ENCODE measurements around the gene APC.

Gene APC

GRCh38 chr5:112720576-112720975, 17.1 kb upstream of the APC start:
- no peak for TF ChIP-seq Cebpa-rat (IDR thresholded peaks at IDR 0.05)
- H3K27me3 ChIP-seq: no peaks in the 10 kb centered on the region
- no peak overlapping the region for H3K9ac ChIP-seq
- H3K27ac ChIP-seq: no peak overlapping the region
- H4K20me1 ChIP-seq: peaks cover 0 to 97% (median 14%) of the 10 kb centered on the region in 11 experiments; a peak in 11 of 22 replicates
- H3K4me1 ChIP-seq: peaks cover 0 to 19% (median 14%) of the 10 kb centered on the region in 10 experiments; a peak in 15 of 20 replicates
- H3K9me3 ChIP-seq (replicated peaks in 1 of 11): peaks cover 0 to 47% (median 36%) of the 10 kb centered on the region in 11 experiments; a peak in 19 of 22 replicates
- no peak overlapping the region for H3K4me3 ChIP-seq
- H3K36me3 ChIP-seq: peaks cover 0 to 35% (median 23%) of the 10 kb centered on the region in 11 experiments; a peak in 15 of 22 replicates
- H3K4me2 ChIP-seq: no peak overlapping the region

GRCh38 chr5:112724901-112725300, 12.8 kb upstream of the APC start:
- no peak overlapping the region for H3K27ac ChIP-seq
- H3K4me1 ChIP-seq: peaks cover 0 to 19% (median 14%) of the 10 kb centered on the region in 10 experiments; a peak in 15 of 20 replicates
- no peaks in the 10 kb centered on the region for H3K27me3 ChIP-seq
- H3K36me3 ChIP-seq: peaks cover 0 to 29% (median 16%) of the 10 kb centered on the region in 11 experiments; a peak in 16 of 22 replicates
- H3K4me3 ChIP-seq: no peak overlapping the region
- H3K9ac ChIP-seq: no peak overlapping the region
- no peak for TF ChIP-seq Cebpa-rat (IDR thresholded peaks at IDR 0.05)
- H3K9me3 ChIP-seq (replicated peaks in 1 of 11): peaks cover 7 to 32% (median 20%) of the 10 kb centered on the region in 11 experiments; a peak in 21 of 22 replicates
- peaks cover 0 to 99% (median 14%) of the 10 kb centered on the region in 11 experiments; a peak in 12 of 22 replicates for H4K20me1 ChIP-seq
- H3K4me2 ChIP-seq: no peak overlapping the region

- H3K4me3 ChIP-seq: no peak overlapping the region
- no peak overlapping the region for H3K4me2 ChIP-seq
- H4K20me1 ChIP-seq: peaks cover 0 to 96% (median 0%) of the 10 kb centered on the region in 11 experiments; a peak in 10 of 22 replicates
- H3K27me3 ChIP-seq: no peaks in the 10 kb centered on the region
- H3K36me3 ChIP-seq: peaks cover 0 to 28% (median 16%) of the 10 kb centered on the region in 11 experiments; a peak in 16 of 22 replicates
- no peak overlapping the region for H3K27ac ChIP-seq
- no peak for TF ChIP-seq Cebpa-rat (IDR thresholded peaks at IDR 0.05)
- H3K9me3 ChIP-seq (replicated peaks in 1 of 11): peaks cover 7 to 20% (median 19%) of the 10 kb centered on the region in 11 experiments; a peak in 21 of 22 replicates
- H3K9ac ChIP-seq: no peak overlapping the region
- peaks cover 0 to 2% (median under 1%) of the 10 kb centered on the region in 10 experiments; a peak in 5 of 20 replicates for H3K4me1 ChIP-seq
These were observed 8.1 kb upstream of the APC start for GRCh38 chr5:112729630-112730029.

- no peaks in the 10 kb centered on the region for H3K9me3 ChIP-seq (replicated peaks in 1 of 11)
- H4K20me1 ChIP-seq: peaks cover 0 to 92% (median 4%) of the 10 kb centered on the region in 11 experiments; a peak in 7 of 22 replicates
- no peak overlapping the region for H3K9ac ChIP-seq
- H3K36me3 ChIP-seq: peaks cover 0 to 9% (median 0%) of the 10 kb centered on the region in 11 experiments; a peak in 3 of 22 replicates
- TF ChIP-seq Cebpa-rat (IDR thresholded peaks at IDR 0.05): no peak
- peaks cover 9 to 25% (median 15%) of the 10 kb centered on the region in 10 experiments for H3K4me1 ChIP-seq
- no peak overlapping the region for H3K4me3 ChIP-seq
- H3K27me3 ChIP-seq: no peaks in the 10 kb centered on the region
- H3K27ac ChIP-seq: no peak overlapping the region
- H3K4me2 ChIP-seq: no peak overlapping the region
These were observed 5.6 kb upstream of the APC start for GRCh38 chr5:112732131-112732530.

GRCh38 chr5:112733586-112733985, 4.1 kb upstream of the APC start:
- H3K36me3 ChIP-seq: peaks cover 0 to 9% (median 0%) of the 10 kb centered on the region in 11 experiments; a peak in 3 of 22 replicates
- no peak for TF ChIP-seq Cebpa-rat (IDR thresholded peaks at IDR 0.05)
- H3K4me1 ChIP-seq: peaks cover 17 to 39% (median 28%) of the 10 kb centered on the region in 10 experiments
- no peak overlapping the region for H3K27ac ChIP-seq
- no peaks in the 10 kb centered on the region for H3K27me3 ChIP-seq
- no peak overlapping the region for H3K9ac ChIP-seq
- H3K9me3 ChIP-seq (replicated peaks in 1 of 11): no peaks in the 10 kb centered on the region
- H3K4me2 ChIP-seq: no peak overlapping the region
- no peak overlapping the region for H3K4me3 ChIP-seq
- H4K20me1 ChIP-seq: peaks cover 0 to 82% (median 4%) of the 10 kb centered on the region in 11 experiments; a peak in 7 of 22 replicates

- Histone ChIP-seq H3K27ac (no peak overlapping the region), H3K4me2 (peak overlapping the region in 3 of 11 experiments; percentile 34 to 45 (median 45); a peak in 3 of 22 replicates), H3K9me3 (replicated peaks in 1 of 11) (no peaks in the 10 kb centered on the region), H3K4me1 (peaks cover 23 to 48% (median 31%) of the 10 kb centered on the region in 10 experiments), H3K4me3 (no peak overlapping the region), H3K9ac (no peak overlapping the region), H3K27me3 (no peaks in the 10 kb centered on the region), H3K36me3 (peaks cover 0 to 9% (median 0%) of the 10 kb centered on the region in 11 experiments; a peak in 3 of 22 replicates), H4K20me1 (peaks cover 0 to 81% (median 4%) of the 10 kb centered on the region in 11 experiments; a peak in 7 of 22 replicates)
- no peak for TF ChIP-seq Cebpa-rat (IDR thresholded peaks at IDR 0.05)
These were observed 3.1 kb upstream of the APC start for GRCh38 chr5:112734597-112734996.

GRCh38 chr5:112735702-112736101, 2.0 kb upstream of the APC start:
- Histone ChIP-seq H3K27me3 (no peaks in the 10 kb centered on the region), H3K36me3 (peaks cover 0 to 12% (median 3%) of the 10 kb centered on the region in 11 experiments; a peak in 4 of 22 replicates), H3K9me3 (replicated peaks in 1 of 11) (no peaks in the 10 kb centered on the region), H3K27ac (no peak overlapping the region), H3K4me2 (0 out of 22 replicates have a peak overlapping the region, but pooled peaks of 1 of the 11 experiments have one; percentile 96), H3K9ac (no peak overlapping the region), H3K4me1 (peaks cover 23 to 48% (median 31%) of the 10 kb centered on the region in 10 experiments), H4K20me1 (peaks cover 0 to 74% (median 4%) of the 10 kb centered on the region in 11 experiments; a peak in 7 of 22 replicates), H3K4me3 (no peak overlapping the region)
- TF ChIP-seq Cebpa-rat (IDR thresholded peaks at IDR 0.05): no peak

- Histone ChIP-seq H3K27ac (peak overlapping the region in 10 of 11 experiments; percentile 63 to 79 (median 68); a peak in 21 of 22 replicates), H3K4me1 (peaks cover 23 to 48% (median 31%) of the 10 kb centered on the region in 10 experiments), H4K20me1 (peaks cover 0 to 74% (median 4%) of the 10 kb centered on the region in 11 experiments; a peak in 7 of 22 replicates), H3K9ac (peak overlapping the region; percentile 66 to 81 (median 77)), H3K27me3 (no peaks in the 10 kb centered on the region), H3K9me3 (replicated peaks in 1 of 11) (0 out of 22 replicates have a peak, but pooled peaks cover 0 to under 1% (median 0%) of the 10 kb centered on the region in 11 experiments), H3K4me2 (peak overlapping the region; percentile 82 to 97 (median 92)), H3K36me3 (peaks cover 0 to 10% (median 3%) of the 10 kb centered on the region in 11 experiments; a peak in 6 of 22 replicates), H3K4me3 (peak overlapping the region; percentile 57 to 75 (median 67))
- no peak for TF ChIP-seq Cebpa-rat (IDR thresholded peaks at IDR 0.05)
These were observed 619 bp upstream of the APC start for GRCh38 chr5:112737070-112737462.

- no peak for TF ChIP-seq Cebpa-rat (IDR thresholded peaks at IDR 0.05)
- Histone ChIP-seq H4K20me1 (peaks cover 0 to 73% (median 4%) of the 10 kb centered on the region in 11 experiments; a peak in 7 of 22 replicates), H3K9ac (peak overlapping the region; percentile 66 to 81 (median 77)), H3K27me3 (no peaks in the 10 kb centered on the region), H3K4me1 (peaks cover 23 to 48% (median 31%) of the 10 kb centered on the region in 10 experiments), H3K36me3 (peaks cover 0 to 21% (median 7%) of the 10 kb centered on the region in 11 experiments; a peak in 9 of 22 replicates), H3K27ac (peak overlapping the region; percentile 32 to 79 (median 68); a peak in 20 of 22 replicates), H3K4me3 (peak overlapping the region; percentile 57 to 75 (median 67)), H3K9me3 (replicated peaks in 1 of 11) (0 out of 22 replicates have a peak, but pooled peaks cover 0 to 7% (median 0%) of the 10 kb centered on the region in 11 experiments), H3K4me2 (peak overlapping the region; percentile 82 to 97 (median 92))
These were observed 491 bp downstream of the APC start for GRCh38 chr5:112738191-112738560.
